Testis (tissue), 3 donors: ENCODE data around the gene KIF26B. TPM values are rescaled to one million over a fixed set of nuclear protein-coding genes. Genes with fewer than 3 reads are reported as not detected.

Source experiments
- DNase-seq: peaks from one replicate; pipeline ENCODE4 v3.0.0-alpha.2; 2019
- H3K27ac ChIP-seq, 2 donors: fragments of 200-600 bp; sonication (generic); one replicate each; pipeline ENCODE4 v1.5.1; 2019
- H3K27me3 ChIP-seq: fragments of 200-600 bp; sonication (generic); one replicate; pipeline ENCODE4 v1.5.1; 2019
- H3K36me3 ChIP-seq: fragments of 200-600 bp; sonication (generic); one replicate; pipeline ENCODE4 v1.5.1; 2017; ENCODE audit warnings: low read depth; ENCODE audit errors: missing control alignments
- H3K4me1 ChIP-seq: fragments of 200-600 bp; sonication (generic); one replicate; pipeline ENCODE4 v1.5.1; 2019
- H3K4me3 ChIP-seq, 2 donors: fragments of 200-600 bp; sonication (generic); one replicate each; pipeline ENCODE4 v1.5.1; 2017 to 2019
- H3K9me3 ChIP-seq: fragments of 200-600 bp; sonication (generic); one replicate; pipeline ENCODE4 v1.5.1; 2017
- CTCF ChIP-seq, 3 experiments: fragments of 450-650 bp in 2 of 3; fragments of 200-600 bp in 1 of 3; sonication (generic) in 1 of 3; IDR thresholded peaks; one replicate each; pipeline ENCODE4 v1.5.1; 2016 to 2019; ENCODE audit warnings: antibody characterized with exemption in 3 of 3, mild to moderate bottlenecking in 2 of 3, moderate library complexity in 1 of 3
- POLR2A ChIP-seq: fragments of 450-650 bp; IDR thresholded peaks from one replicate; pipeline ENCODE4 v1.6.1; 2017; ENCODE audit warnings: antibody characterized with exemption, mild to moderate bottlenecking, moderate library complexity
- WGBS, 2 donors: methylation state at CpG; one replicate each; pipeline ENCODE4 v1.1.5; 2018; 5-methylcytosine and 5-hydroxymethylcytosine counted together
- intact Hi-C: fragments of 100-400 bp; cut with DNase I; formaldehyde crosslinking; loops from one replicate; pipeline ENCODE4 v1.15.1; 2023; ENCODE audit warnings: low total_unique reads
- polyA plus RNA-seq: library from polyadenylated mRNA; stranded (reverse); fragments of 350-450 nt; fragmentation: Illumina TruSeq; extraction: RNeasy Lipid Tissue Mini Kit (QIAGEN cat#74804); gene quantifications from one replicate; pipeline ENCODE4 v1.2.3, GENCODE V29; 2014; ENCODE audit warnings: low read depth, low replicate concordance; ENCODE audit not compliant: insufficient read depth
- total RNA-seq, 2 donors: library from RNA; depleted of rRNA; stranded (reverse); fragments of >200 nt; gene quantifications; one replicate each; pipeline ENCODE4 v1.2.3, GENCODE V29; 2016

Gene KIF26B
- total and polyA plus RNA-seq, 3 donors from 2014 or later: 3.0 to 4.8 (median 3.1) TPM

- intact Hi-C loops: no loop called here
- no peak for DNase-seq
- no peak overlapping the region for H3K27ac ChIP-seq
- H3K9me3 ChIP-seq: no peaks in the 10 kb centered on the region
- WGBS, 2 donors: 93 to 98% methylated on average over 12 to 16 of the region's 16 CpGs
- no peaks in the 10 kb centered on the region for H3K36me3 ChIP-seq
- H3K4me1 ChIP-seq: no peaks in the 10 kb centered on the region
- no peak overlapping the region for H3K4me3 ChIP-seq
- TF ChIP-seq CTCF (IDR thresholded peaks at IDR 0.05): no peak
- H3K27me3 ChIP-seq: no peaks in the 10 kb centered on the region
These were observed 451.5 kb downstream of the KIF26B start for GRCh38 chr1:245606157-245606725.

GRCh38 chr1:245608271-245608670, 453.5 kb downstream of the KIF26B start:
- no peak for DNase-seq
- H3K4me1 ChIP-seq: no peaks in the 10 kb centered on the region
- intact Hi-C loops: no loop called here
- H3K36me3 ChIP-seq: no peaks in the 10 kb centered on the region
- H3K9me3 ChIP-seq: no peaks in the 10 kb centered on the region
- 69 to 91% methylated on average over 2 of the region's 2 CpGs for WGBS, 2 donors
- no peaks in the 10 kb centered on the region for H3K27me3 ChIP-seq
- H3K4me3 ChIP-seq: no peak overlapping the region
- no peak overlapping the region for H3K27ac ChIP-seq
- TF ChIP-seq CTCF (IDR thresholded peaks at IDR 0.05): no peak
- no peak for TF ChIP-seq POLR2A

GRCh38 chr1:245609354-245610150, 454.8 kb downstream of the KIF26B start:
- Histone ChIP-seq H3K4me3 (no peak overlapping the region), H3K9me3 (no peaks in the 10 kb centered on the region), H3K27ac (no peak overlapping the region), H3K36me3 (no peaks in the 10 kb centered on the region), H3K4me1 (no peaks in the 10 kb centered on the region), H3K27me3 (no peaks in the 10 kb centered on the region)
- WGBS, 2 donors: 87 to 92% methylated on average over 25 of the region's 25 CpGs
- intact Hi-C loops: no loop called here
- TF ChIP-seq POLR2A (no peak), CTCF (IDR thresholded peaks at IDR 0.05) (no peak)
- no peak for DNase-seq

GRCh38 chr1:245611251-245611650, 456.5 kb downstream of the KIF26B start:
- H3K4me3 ChIP-seq: no peak overlapping the region
- no peaks in the 10 kb centered on the region for H3K9me3 ChIP-seq
- 97 to 98% methylated on average over 2 of the region's 2 CpGs for WGBS, 2 donors
- no peaks in the 10 kb centered on the region for H3K36me3 ChIP-seq
- DNase-seq: no peak
- peaks cover 4% of the 10 kb centered on the region for H3K4me1 ChIP-seq
- intact Hi-C loops: no loop called here
- no peak for TF ChIP-seq POLR2A
- H3K27ac ChIP-seq: no peak overlapping the region
- no peaks in the 10 kb centered on the region for H3K27me3 ChIP-seq

GRCh38 chr1:245614476-245614875, 459.7 kb downstream of the KIF26B start:
- 56 to 61% methylated on average over 13 of the region's 13 CpGs for WGBS, 2 donors
- Histone ChIP-seq H3K4me3 (no peak overlapping the region), H3K9me3 (no peaks in the 10 kb centered on the region), H3K27ac (no peak overlapping the region), H3K36me3 (no peaks in the 10 kb centered on the region), H3K4me1 (peaks cover 4% of the 10 kb centered on the region), H3K27me3 (no peaks in the 10 kb centered on the region)
- no peak for TF ChIP-seq CTCF (IDR thresholded peaks at IDR 0.05)
- TF ChIP-seq POLR2A: no peak
- DNase-seq: no peak
- intact Hi-C loops: no loop called here
